GM23338 (cell line): ENCODE measurements around the gene DGCR8. TPM values are rescaled to one million over a fixed set of nuclear protein-coding genes. Genes with fewer than 3 reads are reported as not detected.

Experiments
- ATAC-seq: fragments of 200-7000 bp; cut with Tn5 transposase; 3 replicates; pipeline ENCODE4 v1.9.1; 2020
- DNase-seq: peaks from one replicate; pipeline ENCODE4 v3.0.0-alpha.2; 2015; ENCODE audit warnings: low spot score
- H2AFZ ChIP-seq: fragments of 200-600 bp; sonication (generic); 2 replicates; pipeline ENCODE4 v1.8.0; 2016; ENCODE audit warnings: antibody characterized with exemption, mild to moderate bottlenecking, moderate library complexity
- H3F3A ChIP-seq: fragments of 200-600 bp; sonication (generic); replicated peaks from 2 replicates; pipeline ENCODE4 v1.8.0; 2017; ENCODE audit warnings: antibody characterized with exemption, mixed run types, low read depth
- H3K27ac ChIP-seq: fragments of 200-600 bp; sonication (generic); 2 replicates; pipeline ENCODE4 v1.6.1; 2016; ENCODE audit warnings: low read depth
- H3K27me3 ChIP-seq: fragments of 200-600 bp; sonication (generic); 2 replicates; pipeline ENCODE4 v1.8.0; 2016; ENCODE audit warnings: mild to moderate bottlenecking, mixed run types, moderate library complexity; ENCODE audit not compliant: insufficient read depth
- H3K36me3 ChIP-seq: fragments of 200-600 bp; sonication (generic); 2 replicates; pipeline ENCODE4 v1.8.0; 2016; ENCODE audit warnings: mild to moderate bottlenecking; ENCODE audit not compliant: insufficient read depth
- H3K4me1 ChIP-seq: fragments of 200-600 bp; sonication (generic); 2 replicates; pipeline ENCODE4 v1.8.0; 2016; ENCODE audit warnings: mild to moderate bottlenecking, moderate library complexity; ENCODE audit not compliant: insufficient read depth
- H3K4me2 ChIP-seq: fragments of 200-600 bp; sonication (generic); 2 replicates; pipeline ENCODE4 v1.7.1; 2017; ENCODE audit warnings: mixed run types
- H3K4me3 ChIP-seq: fragments of 200-600 bp; sonication (generic); 2 replicates; pipeline ENCODE4 v1.6.1; 2016; ENCODE audit warnings: mixed run types
- H3K79me2 ChIP-seq: fragments of 200-600 bp; sonication (generic); replicated peaks from 2 replicates; pipeline ENCODE4 v1.8.0; 2017; ENCODE audit warnings: mild to moderate bottlenecking; ENCODE audit not compliant: insufficient read depth
- H3K9me2 ChIP-seq: fragments of 200-600 bp; sonication (generic); 2 replicates; pipeline ENCODE4 v1.8.0; 2017; ENCODE audit not compliant: insufficient read depth
- H4K20me1 ChIP-seq: fragments of 200-600 bp; sonication (generic); replicated peaks from 2 replicates; pipeline ENCODE4 v1.8.0; 2017; ENCODE audit warnings: mild to moderate bottlenecking; ENCODE audit not compliant: insufficient read depth
- H3K27ac Mint-ChIP-seq: 2 replicates; pipeline ENCODE4 v1.8.0; 2020; ENCODE audit warnings: inconsistent platforms, mild to moderate bottlenecking, moderate library complexity, mixed read lengths
- H3K27me3 Mint-ChIP-seq: 3 replicates; pipeline ENCODE4 v1.8.0; 2022; ENCODE audit warnings: low read depth, mild to moderate bottlenecking, moderate library complexity, mixed read lengths, inconsistent platforms; ENCODE audit not compliant: insufficient read depth, poor library complexity
- H3K36me3 Mint-ChIP-seq: 3 replicates; pipeline ENCODE4 v1.8.0; 2021; ENCODE audit warnings: low read depth, mild to moderate bottlenecking, inconsistent platforms, moderate library complexity, mixed read lengths
- H3K4me1 Mint-ChIP-seq: 3 replicates; pipeline ENCODE4 v1.8.0; 2020; ENCODE audit warnings: mild to moderate bottlenecking, inconsistent platforms, mixed read lengths
- H3K4me3 Mint-ChIP-seq: 3 replicates; pipeline ENCODE4 v1.8.0; 2021; ENCODE audit warnings: moderate library complexity, mild to moderate bottlenecking, inconsistent platforms, mixed read lengths
- H3K9me3 Mint-ChIP-seq: 3 replicates; pipeline ENCODE4 v1.8.0; 2020; ENCODE audit warnings: moderate library complexity, mild to moderate bottlenecking, inconsistent platforms, mixed read lengths
- CREB1 ChIP-seq: fragments of 250-450 bp; sonication (Bioruptor Pico); IDR thresholded peaks from 2 replicates; pipeline ENCODE4 v1.5.0; 2020; ENCODE audit warnings: low read depth, mild to moderate bottlenecking, moderate library complexity
- CTCF ChIP-seq, 2 experiments: fragments of 200-600 bp in 1 of 2; sonication (generic) in 1 of 2; conservative IDR thresholded peaks; 2 replicates each; pipeline versions ENCODE4 v1.5.1 to v1.6.1; 2016 to 2017; ENCODE audit warnings: antibody characterized with exemption in 2 of 2, low read depth in 2 of 2, mild to moderate bottlenecking in 2 of 2, moderate library complexity in 1 of 2
- EZH2 ChIP-seq: fragments of 200-600 bp; sonication (generic); IDR thresholded peaks from one replicate; pipeline ENCODE4 v1.8.0; 2017; ENCODE audit warnings: antibody characterized with exemption, mild to moderate bottlenecking, low read depth; ENCODE audit not compliant: unreplicated experiment
- EZH2phosphoT487 ChIP-seq: fragments of 200-600 bp; sonication (generic); IDR thresholded peaks from one replicate; pipeline ENCODE4 v1.8.1; 2018; ENCODE audit warnings: antibody characterized with exemption; ENCODE audit not compliant: unreplicated experiment
- JUNB ChIP-seq: IDR thresholded peaks from one replicate; pipeline ENCODE4 v1.6.1; 2016; ENCODE audit warnings: antibody characterized with exemption; ENCODE audit not compliant: unreplicated experiment
- NANOG ChIP-seq: IDR thresholded peaks from 2 replicates; pipeline ENCODE4 v1.6.1; 2016; ENCODE audit warnings: antibody characterized with exemption, borderline replicate concordance
- POLR2AphosphoS5 ChIP-seq: IDR thresholded peaks from 2 replicates; pipeline ENCODE4 v1.6.1; 2016; ENCODE audit warnings: antibody characterized with exemption, low read depth
- REST ChIP-seq: IDR thresholded peaks from one replicate; pipeline ENCODE4 v1.6.1; 2018; ENCODE audit warnings: antibody characterized with exemption; ENCODE audit not compliant: unreplicated experiment
- STAT1 ChIP-seq: IDR thresholded peaks from one replicate; pipeline ENCODE4 v1.6.1; 2016; ENCODE audit warnings: antibody characterized with exemption; ENCODE audit not compliant: unreplicated experiment
- ZNF114 ChIP-seq: fragments of 250-450 bp; sonication (Bioruptor Pico); IDR thresholded peaks from 2 replicates; pipeline ENCODE4 v1.5.0; 2020; ENCODE audit warnings: mild to moderate bottlenecking, moderate library complexity
- ZNF331 ChIP-seq: fragments of 250-450 bp; sonication (Bioruptor Pico); IDR thresholded peaks from 2 replicates; pipeline ENCODE4 v1.5.0; 2020; ENCODE audit warnings: low read depth, mild to moderate bottlenecking, moderate library complexity
- polyA plus RNA-seq: library from polyadenylated mRNA; unstranded; fragments of >200 nt; fragmentation: Nextera tagmentation; extraction: Ambion mirVana; gene quantifications from 2 replicates; pipeline ENCODE4 v1.2.1, GENCODE V29; 2016
- total RNA-seq: library from RNA; depleted of rRNA; stranded (reverse); fragments of >200 nt; shearing (Covaris generic); gene quantifications from 2 replicates; pipeline ENCODE4 v1.2.3, GENCODE V29; 2014
- TF ChIP-seq, protein P1 (sequence below): fragments of 250-450 bp; sonication (Bioruptor Pico); IDR thresholded peaks from 2 replicates; pipeline ENCODE4 v1.5.0; 2020; ENCODE audit warnings: mild to moderate bottlenecking, moderate library complexity
- TF ChIP-seq, protein P2 (sequence below): IDR thresholded peaks from 2 replicates; pipeline ENCODE4 v1.6.1; 2016; ENCODE audit warnings: antibody characterized with exemption

Gene DGCR8
- total and polyA plus RNA-seq, 2 experiments from 2014 or later: 12.2 to 48.9 TPM

DNA sequence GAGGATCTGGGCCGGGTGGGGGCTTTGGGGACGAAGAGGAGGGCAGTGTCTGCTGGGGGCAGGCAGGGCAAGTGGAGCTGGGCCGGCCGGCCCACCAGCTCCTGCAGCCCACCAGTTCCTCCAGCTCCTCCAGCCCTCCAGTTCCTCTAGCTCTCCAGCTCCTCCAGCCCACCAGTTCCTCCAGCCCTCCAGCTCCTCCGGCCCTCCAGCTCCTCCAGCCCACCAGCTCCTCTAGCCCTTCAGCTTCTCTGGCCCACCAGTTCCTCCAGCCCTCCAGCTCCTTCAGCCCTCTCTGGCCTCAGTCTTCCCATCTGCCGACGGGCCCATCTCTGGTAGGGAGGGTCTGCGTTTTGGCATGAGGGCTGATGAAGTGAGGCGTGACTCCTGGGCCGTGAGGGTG, 80.0 kb downstream of the DGCR8 start:
- no peak overlapping the region for H3K4me3 Mint-ChIP-seq
- H3K9me3 Mint-ChIP-seq: peaks cover 4% of the 10 kb centered on the region
- peaks cover 2% of the 10 kb centered on the region for H3K27me3 Mint-ChIP-seq

More for the DNA sequence above, 80.0 kb downstream of the DGCR8 start:
- Histone ChIP-seq H3K27me3 (no peaks in the 10 kb centered on the region), H4K20me1 (no peaks in the 10 kb centered on the region), H3K27ac (no peak overlapping the region), H3F3A (no peaks in the 10 kb centered on the region), H2AFZ (no peak overlapping the region), H3K4me1 (no peaks in the 10 kb centered on the region), H3K79me2 (no peaks in the 10 kb centered on the region), H3K4me2 (no peak overlapping the region), H3K36me3 (no peaks in the 10 kb centered on the region), H3K4me3 (no peak overlapping the region), H3K9me2 (no peaks in the 10 kb centered on the region)
- TF ChIP-seq EZH2phosphoT487 (no peak), JUNB (no peak), ZNF331 (CRISPR knock-in tag) (no peak), REST (no peak), POLR2AphosphoS5 (no peak), ZNF114 (CRISPR knock-in tag) (no peak), STAT1 (no peak), NANOG (no peak), EZH2 (no peak), CTCF (conservative IDR thresholded peaks at IDR 0.05; ENCODE audit: low read depth in 2 of 2) (no peak), CREB1 (CRISPR knock-in tag) (no peak)
- TF ChIP-seq, protein P1, sequence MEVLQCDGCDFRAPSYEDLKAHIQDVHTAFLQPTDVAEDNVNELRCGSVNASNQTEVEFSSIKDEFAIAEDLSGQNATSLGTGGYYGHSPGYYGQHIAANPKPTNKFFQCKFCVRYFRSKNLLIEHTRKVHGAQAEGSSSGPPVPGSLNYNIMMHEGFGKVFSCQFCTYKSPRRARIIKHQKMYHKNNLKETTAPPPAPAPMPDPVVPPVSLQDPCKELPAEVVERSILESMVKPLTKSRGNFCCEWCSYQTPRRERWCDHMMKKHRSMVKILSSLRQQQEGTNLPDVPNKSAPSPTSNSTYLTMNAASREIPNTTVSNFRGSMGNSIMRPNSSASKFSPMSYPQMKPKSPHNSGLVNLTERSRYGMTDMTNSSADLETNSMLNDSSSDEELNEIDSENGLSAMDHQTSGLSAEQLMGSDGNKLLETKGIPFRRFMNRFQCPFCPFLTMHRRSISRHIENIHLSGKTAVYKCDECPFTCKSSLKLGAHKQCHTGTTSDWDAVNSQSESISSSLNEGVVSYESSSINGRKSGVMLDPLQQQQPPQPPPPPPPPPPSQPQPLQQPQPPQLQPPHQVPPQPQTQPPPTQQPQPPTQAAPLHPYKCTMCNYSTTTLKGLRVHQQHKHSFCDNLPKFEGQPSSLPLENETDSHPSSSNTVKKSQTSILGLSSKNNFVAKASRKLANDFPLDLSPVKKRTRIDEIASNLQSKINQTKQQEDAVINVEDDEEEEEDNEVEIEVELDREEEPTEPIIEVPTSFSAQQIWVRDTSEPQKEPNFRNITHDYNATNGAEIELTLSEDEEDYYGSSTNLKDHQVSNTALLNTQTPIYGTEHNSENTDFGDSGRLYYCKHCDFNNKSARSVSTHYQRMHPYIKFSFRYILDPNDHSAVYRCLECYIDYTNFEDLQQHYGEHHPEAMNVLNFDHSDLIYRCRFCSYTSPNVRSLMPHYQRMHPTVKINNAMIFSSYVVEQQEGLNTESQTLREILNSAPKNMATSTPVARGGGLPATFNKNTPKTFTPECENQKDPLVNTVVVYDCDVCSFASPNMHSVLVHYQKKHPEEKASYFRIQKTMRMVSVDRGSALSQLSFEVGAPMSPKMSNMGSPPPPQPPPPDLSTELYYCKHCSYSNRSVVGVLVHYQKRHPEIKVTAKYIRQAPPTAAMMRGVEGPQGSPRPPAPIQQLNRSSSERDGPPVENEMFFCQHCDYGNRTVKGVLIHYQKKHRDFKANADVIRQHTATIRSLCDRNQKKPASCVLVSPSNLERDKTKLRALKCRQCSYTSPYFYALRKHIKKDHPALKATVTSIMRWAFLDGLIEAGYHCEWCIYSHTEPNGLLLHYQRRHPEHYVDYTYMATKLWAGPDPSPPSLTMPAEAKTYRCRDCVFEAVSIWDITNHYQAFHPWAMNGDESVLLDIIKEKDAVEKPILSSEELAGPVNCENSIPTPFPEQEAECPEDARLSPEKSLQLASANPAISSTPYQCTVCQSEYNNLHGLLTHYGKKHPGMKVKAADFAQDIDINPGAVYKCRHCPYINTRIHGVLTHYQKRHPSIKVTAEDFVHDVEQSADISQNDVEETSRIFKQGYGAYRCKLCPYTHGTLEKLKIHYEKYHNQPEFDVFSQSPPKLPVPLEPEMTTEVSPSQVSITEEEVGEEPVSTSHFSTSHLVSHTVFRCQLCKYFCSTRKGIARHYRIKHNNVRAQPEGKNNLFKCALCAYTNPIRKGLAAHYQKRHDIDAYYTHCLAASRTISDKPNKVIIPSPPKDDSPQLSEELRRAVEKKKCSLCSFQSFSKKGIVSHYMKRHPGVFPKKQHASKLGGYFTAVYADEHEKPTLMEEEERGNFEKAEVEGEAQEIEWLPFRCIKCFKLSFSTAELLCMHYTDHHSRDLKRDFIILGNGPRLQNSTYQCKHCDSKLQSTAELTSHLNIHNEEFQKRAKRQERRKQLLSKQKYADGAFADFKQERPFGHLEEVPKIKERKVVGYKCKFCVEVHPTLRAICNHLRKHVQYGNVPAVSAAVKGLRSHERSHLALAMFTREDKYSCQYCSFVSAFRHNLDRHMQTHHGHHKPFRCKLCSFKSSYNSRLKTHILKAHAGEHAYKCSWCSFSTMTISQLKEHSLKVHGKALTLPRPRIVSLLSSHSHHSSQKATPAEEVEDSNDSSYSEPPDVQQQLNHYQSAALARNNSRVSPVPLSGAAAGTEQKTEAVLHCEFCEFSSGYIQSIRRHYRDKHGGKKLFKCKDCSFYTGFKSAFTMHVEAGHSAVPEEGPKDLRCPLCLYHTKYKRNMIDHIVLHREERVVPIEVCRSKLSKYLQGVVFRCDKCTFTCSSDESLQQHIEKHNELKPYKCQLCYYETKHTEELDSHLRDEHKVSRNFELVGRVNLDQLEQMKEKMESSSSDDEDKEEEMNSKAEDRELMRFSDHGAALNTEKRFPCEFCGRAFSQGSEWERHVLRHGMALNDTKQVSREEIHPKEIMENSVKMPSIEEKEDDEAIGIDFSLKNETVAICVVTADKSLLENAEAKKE (CRISPR knock-in tag): no peak
- TF ChIP-seq, protein P2, sequence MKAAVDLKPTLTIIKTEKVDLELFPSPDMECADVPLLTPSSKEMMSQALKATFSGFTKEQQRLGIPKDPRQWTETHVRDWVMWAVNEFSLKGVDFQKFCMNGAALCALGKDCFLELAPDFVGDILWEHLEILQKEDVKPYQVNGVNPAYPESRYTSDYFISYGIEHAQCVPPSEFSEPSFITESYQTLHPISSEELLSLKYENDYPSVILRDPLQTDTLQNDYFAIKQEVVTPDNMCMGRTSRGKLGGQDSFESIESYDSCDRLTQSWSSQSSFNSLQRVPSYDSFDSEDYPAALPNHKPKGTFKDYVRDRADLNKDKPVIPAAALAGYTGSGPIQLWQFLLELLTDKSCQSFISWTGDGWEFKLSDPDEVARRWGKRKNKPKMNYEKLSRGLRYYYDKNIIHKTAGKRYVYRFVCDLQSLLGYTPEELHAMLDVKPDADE: no peak
- DNase-seq (no peak), ATAC-seq (no peak)
- H3K36me3 Mint-ChIP-seq: peaks cover 3% of the 10 kb centered on the region; the same call in 1 of the 3 replicates
- H3K4me1 Mint-ChIP-seq: peaks cover 4% of the 10 kb centered on the region; the same call in 2 of the 3 replicates
- no peak overlapping the region for H3K27ac Mint-ChIP-seq
